H9 (cell line): ENCODE measurements around the gene IL1RAPL1. TPM values are rescaled to one million over a fixed set of nuclear protein-coding genes. Genes with fewer than 3 reads are reported as not detected.

Experiments
- DNase-seq: peaks from one replicate; pipeline ENCODE4 v3.0.0-alpha.2; 2017
- H2AFZ ChIP-seq: one replicate; pipeline ENCODE4 v1.6.1; 2013; ENCODE audit warnings: mild to moderate bottlenecking, low read length, control low read depth, moderate library complexity
- H2AK5ac ChIP-seq: 2 replicates; pipeline ENCODE4 v1.6.1; 2013; ENCODE audit warnings: low read length, control low read depth, mixed read lengths; ENCODE audit not compliant: insufficient read length
- H2BK120ac ChIP-seq: one replicate; pipeline ENCODE4 v1.6.1; 2013; ENCODE audit warnings: low read depth, mild to moderate bottlenecking, low read length, control low read depth, inconsistent platforms; ENCODE audit not compliant: poor library complexity, severe bottlenecking
- H2BK12ac ChIP-seq: 2 replicates; pipeline ENCODE4 v1.6.1; 2013; ENCODE audit warnings: low read length, control low read depth, mixed read lengths, low read depth; ENCODE audit not compliant: insufficient read length
- H2BK15ac ChIP-seq: 2 replicates; pipeline ENCODE4 v1.6.1; 2013; ENCODE audit warnings: low read depth, low read length, control low read depth
- H2BK20ac ChIP-seq: one replicate; pipeline ENCODE4 v1.6.1; 2013; ENCODE audit warnings: low read depth, mild to moderate bottlenecking, low read length, control low read depth, inconsistent platforms; ENCODE audit not compliant: poor library complexity, severe bottlenecking
- H2BK5ac ChIP-seq: 2 replicates; pipeline ENCODE4 v1.6.1; 2013; ENCODE audit warnings: low read length, control low read depth, mixed read lengths; ENCODE audit not compliant: insufficient read length
- H3K14ac ChIP-seq: 2 replicates; pipeline ENCODE4 v1.6.1; 2013; ENCODE audit warnings: low read length, control low read depth; ENCODE audit not compliant: insufficient read depth
- H3K18ac ChIP-seq: 2 replicates; pipeline ENCODE4 v1.6.1; 2013; ENCODE audit warnings: low read depth, mild to moderate bottlenecking, mixed read lengths, low read length, control low read depth; ENCODE audit not compliant: insufficient read length
- H3K23ac ChIP-seq: 2 replicates; pipeline ENCODE4 v1.6.1; 2013; ENCODE audit warnings: low read length, control low read depth, mixed read lengths, low read depth; ENCODE audit not compliant: insufficient read length
- H3K23me2 ChIP-seq: 2 replicates; pipeline ENCODE4 v1.6.1; 2013; ENCODE audit warnings: low read depth, mild to moderate bottlenecking, mixed read lengths, low read length, control low read depth; ENCODE audit not compliant: insufficient read length, poor library complexity, severe bottlenecking
- H3K27ac ChIP-seq: 2 replicates; pipeline ENCODE4 v1.5.1; 2013; ENCODE audit warnings: low read length, control low read depth, mixed read lengths, low read depth; ENCODE audit not compliant: insufficient read length
- H3K27me3 ChIP-seq: 2 replicates; pipeline ENCODE4 v1.6.1; 2013; ENCODE audit warnings: low read length, control low read depth, inconsistent platforms; ENCODE audit not compliant: insufficient read depth
- H3K4ac ChIP-seq: 2 replicates; pipeline ENCODE4 v1.6.1; 2013; ENCODE audit warnings: low read depth, mild to moderate bottlenecking, control low read depth, inconsistent platforms, low read length, moderate library complexity
- H3K4me1 ChIP-seq: 2 replicates; pipeline ENCODE4 v1.6.1; 2013; ENCODE audit warnings: low read length, control low read depth, inconsistent platforms; ENCODE audit not compliant: insufficient read depth
- H3K4me2 ChIP-seq: 2 replicates; pipeline ENCODE4 v1.6.1; 2013; ENCODE audit warnings: low read length, control low read depth, mixed read lengths; ENCODE audit not compliant: insufficient read length, insufficient read depth
- H3K56ac ChIP-seq: 2 replicates; pipeline ENCODE4 v1.6.1; 2013; ENCODE audit warnings: low read depth, mild to moderate bottlenecking, mixed read lengths, low read length, control low read depth; ENCODE audit not compliant: insufficient read length
- H3K79me1 ChIP-seq: 2 replicates; pipeline ENCODE4 v1.6.1; 2013; ENCODE audit warnings: low read depth, mild to moderate bottlenecking, moderate library complexity, low read length, control low read depth, inconsistent platforms; ENCODE audit not compliant: insufficient read depth, poor library complexity, severe bottlenecking
- H3K79me2 ChIP-seq: 2 replicates; pipeline ENCODE4 v1.6.1; 2013; ENCODE audit warnings: low read length, control low read depth, inconsistent platforms; ENCODE audit not compliant: insufficient read depth
- H3K9ac ChIP-seq: 2 replicates; pipeline ENCODE4 v1.6.1; 2013; ENCODE audit warnings: low read length, control low read depth, mixed read lengths; ENCODE audit not compliant: insufficient read length; ENCODE audit errors: extremely low read depth
- H3K9me3 ChIP-seq: one replicate; pipeline ENCODE4 v1.6.1; 2013; ENCODE audit warnings: low read depth, low read length, inconsistent platforms; ENCODE audit not compliant: control insufficient read depth
- H3T11ph ChIP-seq: one replicate; pipeline ENCODE4 v1.6.1; 2013; ENCODE audit warnings: mild to moderate bottlenecking, low read length, control low read depth, inconsistent platforms
- H4K20me1 ChIP-seq: one replicate; pipeline ENCODE4 v1.6.1; 2013; ENCODE audit not compliant: control insufficient read depth, insufficient read length, insufficient read depth
- H4K5ac ChIP-seq: 2 replicates; pipeline ENCODE4 v1.6.1; 2013; ENCODE audit warnings: low read depth, mild to moderate bottlenecking, mixed read lengths, low read length, control low read depth; ENCODE audit not compliant: insufficient read length
- H4K8ac ChIP-seq: replicated peaks from 2 replicates; pipeline ENCODE4 v1.6.1; 2013; ENCODE audit warnings: low read length, control low read depth, mixed read lengths, low read depth; ENCODE audit not compliant: insufficient read length
- H4K91ac ChIP-seq: 2 replicates; pipeline ENCODE4 v1.6.1; 2013; ENCODE audit warnings: low read depth, mild to moderate bottlenecking, moderate library complexity, mixed read lengths, low read length, control low read depth; ENCODE audit not compliant: insufficient read length
- H3K27ac Mint-ChIP-seq, 3 experiments: 2 replicates in 2 of 3; 3 replicates in 1 of 3; pipeline ENCODE4 v1.8.0; 2020 to 2021; ENCODE audit warnings: mixed read lengths in 3 of 3, mild to moderate bottlenecking in 1 of 3, moderate library complexity in 1 of 3
- H3K27me3 Mint-ChIP-seq: 2 replicates; pipeline ENCODE4 v1.8.0; 2021; ENCODE audit warnings: low read depth, mild to moderate bottlenecking, moderate library complexity, mixed read lengths
- H3K36me3 Mint-ChIP-seq, 3 experiments: 2 replicates in 2 of 3; 3 replicates in 1 of 3; pipeline ENCODE4 v1.8.0; 2020 to 2021; ENCODE audit warnings: low read depth in 3 of 3, mixed read lengths in 3 of 3; ENCODE audit not compliant: insufficient read depth in 1 of 3
- H3K4me1 Mint-ChIP-seq, 2 experiments: 2 replicates each; pipeline ENCODE4 v1.8.0; 2020; ENCODE audit warnings: mixed read lengths in 2 of 2
- H3K4me3 Mint-ChIP-seq, 2 experiments: 2 replicates in 1 of 2; 3 replicates in 1 of 2; pipeline ENCODE4 v1.8.0; 2020 to 2021; ENCODE audit warnings: mild to moderate bottlenecking in 2 of 2, mixed read lengths in 2 of 2, moderate library complexity in 1 of 2
- H3K9me3 Mint-ChIP-seq, 2 experiments: 2 replicates in 1 of 2; 3 replicates in 1 of 2; pipeline ENCODE4 v1.8.0; 2020; ENCODE audit warnings: mild to moderate bottlenecking in 2 of 2, mixed read lengths in 2 of 2, moderate library complexity in 1 of 2
- CTCF ChIP-seq: fragments of 200-600 bp; sonication (generic); conservative IDR thresholded peaks from 3 replicates; pipeline ENCODE4 v1.8.0; 2021; ENCODE audit warnings: antibody characterized with exemption, mild to moderate bottlenecking
- total RNA-seq: library from RNA; stranded (reverse); gene quantifications from 2 replicates; pipeline ENCODE4 v1.2.1, GENCODE V29; 2021

The IL1RAPL1 gene
- total RNA-seq, 1 experiment from 2014 or later: 0.31 TPM

DNA sequence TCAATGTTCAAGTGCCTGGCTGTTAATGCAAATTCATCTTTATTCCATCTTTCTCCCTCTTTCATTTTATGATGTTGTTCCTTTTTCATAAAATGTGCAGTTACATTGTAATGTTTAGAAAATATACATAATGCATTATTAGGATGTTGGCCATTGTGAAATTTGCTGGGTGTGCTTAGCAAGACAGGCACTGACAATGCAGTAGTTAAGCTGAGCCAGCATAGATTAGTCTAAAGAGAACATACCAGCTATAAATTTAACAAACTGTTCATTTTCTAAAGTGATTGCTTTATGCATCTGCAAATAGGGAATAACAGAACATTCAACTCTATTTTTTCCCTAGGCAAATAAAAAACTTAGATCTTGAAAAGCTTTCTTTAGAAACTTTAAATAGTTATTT, 436.0 kb downstream of the IL1RAPL1 start:
- H2AK5ac ChIP-seq: no peak overlapping the region
- no peak overlapping the region for H2BK120ac ChIP-seq
- no peak overlapping the region for H3K18ac ChIP-seq
- H3K23me2 ChIP-seq: no peaks in the 10 kb centered on the region
- no peak overlapping the region for H3T11ph ChIP-seq
- peaks cover 0 to 2% (median 0%) of the 10 kb centered on the region in 3 experiments; a peak in 2 of 7 replicates for H3K36me3 Mint-ChIP-seq
- no peak overlapping the region for H4K8ac ChIP-seq
- no peaks in the 10 kb centered on the region for H3K79me1 ChIP-seq
- no peak for TF ChIP-seq CTCF
- H3K79me2 ChIP-seq: no peaks in the 10 kb centered on the region
- H3K4ac ChIP-seq: no peak overlapping the region
- H4K5ac ChIP-seq: no peak overlapping the region
- H2BK12ac ChIP-seq: no peak overlapping the region
- no peaks in the 10 kb centered on the region for H3K27me3 Mint-ChIP-seq
- H3K4me2 ChIP-seq: no peak overlapping the region
- no peak overlapping the region for H3K27ac ChIP-seq
- H2BK5ac ChIP-seq: no peak overlapping the region
- no peak for DNase-seq
- H3K4me1 Mint-ChIP-seq: no peaks in the 10 kb centered on the region
- H3K56ac ChIP-seq: no peak overlapping the region
- peaks cover 6 to 45% of the 10 kb centered on the region in 2 experiments; a peak in 4 of 5 replicates for H3K9me3 Mint-ChIP-seq
- no peak overlapping the region for H4K91ac ChIP-seq
- no peak overlapping the region for H3K27ac Mint-ChIP-seq
- H4K20me1 ChIP-seq: no peaks in the 10 kb centered on the region
- no peak overlapping the region for H3K9ac ChIP-seq
- H2BK20ac ChIP-seq: no peak overlapping the region
- H3K27me3 ChIP-seq: no peaks in the 10 kb centered on the region
- H3K14ac ChIP-seq: no peak overlapping the region
- H2AFZ ChIP-seq: no peak overlapping the region
- no peaks in the 10 kb centered on the region for H3K9me3 ChIP-seq
- no peak overlapping the region for H3K23ac ChIP-seq
- H3K4me3 Mint-ChIP-seq: no peak overlapping the region
- no peaks in the 10 kb centered on the region for H3K4me1 ChIP-seq
- H2BK15ac ChIP-seq: no peak overlapping the region
